KMS-11 (cell line): ENCODE data around the gene TXNDC8.

ENCODE experiments used
- H2AFZ ChIP-seq: fragments of 200-600 bp; sonication (generic); 2 replicates; pipeline ENCODE4 v1.6.1; 2016; ENCODE audit warnings: antibody characterized with exemption, mixed run types, low read depth
- H3K27ac ChIP-seq: fragments of 200-600 bp; sonication (generic); 2 replicates; pipeline ENCODE4 v1.6.1; 2016; ENCODE audit warnings: mild to moderate bottlenecking, mixed run types
- H3K27me3 ChIP-seq: fragments of 200-600 bp; sonication (generic); 2 replicates; pipeline ENCODE4 v1.6.1; 2017; ENCODE audit warnings: mild to moderate bottlenecking, low read depth, mixed run types, moderate library complexity; ENCODE audit not compliant: insufficient read depth
- H3K36me3 ChIP-seq: fragments of 200-600 bp; sonication (generic); 2 replicates; pipeline ENCODE4 v1.6.1; 2017; ENCODE audit warnings: mild to moderate bottlenecking, mixed run types; ENCODE audit not compliant: insufficient read depth
- H3K4me1 ChIP-seq: fragments of 200-600 bp; sonication (generic); 2 replicates; pipeline ENCODE4 v1.6.1; 2016; ENCODE audit warnings: mild to moderate bottlenecking, low read depth, mixed run types; ENCODE audit not compliant: poor library complexity, severe bottlenecking
- H3K4me2 ChIP-seq: fragments of 200-600 bp; sonication (generic); 2 replicates; pipeline ENCODE4 v1.7.0; 2016; ENCODE audit warnings: mild to moderate bottlenecking, mixed run types
- H3K4me3 ChIP-seq: fragments of 200-600 bp; sonication (generic); IDR thresholded peaks from 2 replicates; pipeline ENCODE4 v1.6.1; 2017; ENCODE audit warnings: low read depth, low read length, mixed read lengths; ENCODE audit not compliant: insufficient read depth
- H3K79me2 ChIP-seq: fragments of 200-600 bp; sonication (generic); 2 replicates; pipeline ENCODE4 v1.6.1; 2016; ENCODE audit warnings: low read depth, mixed run types; ENCODE audit not compliant: insufficient read depth
- H3K9ac ChIP-seq: fragments of 200-600 bp; sonication (generic); 2 replicates; pipeline ENCODE4 v1.6.1; 2016; ENCODE audit warnings: mild to moderate bottlenecking, mixed run types
- H4K20me1 ChIP-seq: fragments of 200-600 bp; sonication (generic); 2 replicates; pipeline ENCODE4 v1.6.1; 2016; ENCODE audit warnings: mild to moderate bottlenecking, mixed run types; ENCODE audit not compliant: insufficient read depth
- TF ChIP-seq, protein P1 (sequence below): fragments of 200-600 bp; sonication (generic); conservative IDR thresholded peaks from 2 replicates; pipeline ENCODE4 v1.6.1; 2017; ENCODE audit warnings: low read depth, mild to moderate bottlenecking, antibody characterized with exemption, low read length, moderate library complexity, mixed read lengths

TXNDC8 gene

DNA sequence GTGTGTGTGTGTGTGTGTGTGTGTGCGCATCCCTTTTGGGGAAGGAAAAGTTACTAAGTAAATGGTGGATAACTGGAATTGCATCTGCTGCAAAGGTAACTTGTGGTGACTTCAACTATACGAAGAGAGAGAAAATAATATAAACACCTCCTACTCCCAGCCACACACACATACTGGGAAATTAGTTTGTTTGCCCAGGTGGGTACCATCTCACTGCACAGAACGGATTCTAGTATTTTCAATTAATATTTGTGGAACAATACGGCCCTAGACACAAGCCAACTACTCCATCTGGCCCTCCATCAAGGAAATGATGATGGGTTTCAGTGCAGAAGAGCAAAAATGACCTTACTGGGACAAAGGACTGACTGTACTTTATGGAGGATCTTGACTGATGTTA is 49.2 kb downstream of the TXNDC8 start:
- Histone ChIP-seq H3K27me3 (no peaks in the 10 kb centered on the region), H3K27ac (no peak overlapping the region), H4K20me1 (no peaks in the 10 kb centered on the region), H3K4me3 (no peak overlapping the region), H3K9ac (no peak overlapping the region), H3K79me2 (no peaks in the 10 kb centered on the region), H2AFZ (no peak overlapping the region), H3K36me3 (no peaks in the 10 kb centered on the region), H3K4me1 (no peaks in the 10 kb centered on the region), H3K4me2 (no peak overlapping the region)
- TF ChIP-seq, protein P1, sequence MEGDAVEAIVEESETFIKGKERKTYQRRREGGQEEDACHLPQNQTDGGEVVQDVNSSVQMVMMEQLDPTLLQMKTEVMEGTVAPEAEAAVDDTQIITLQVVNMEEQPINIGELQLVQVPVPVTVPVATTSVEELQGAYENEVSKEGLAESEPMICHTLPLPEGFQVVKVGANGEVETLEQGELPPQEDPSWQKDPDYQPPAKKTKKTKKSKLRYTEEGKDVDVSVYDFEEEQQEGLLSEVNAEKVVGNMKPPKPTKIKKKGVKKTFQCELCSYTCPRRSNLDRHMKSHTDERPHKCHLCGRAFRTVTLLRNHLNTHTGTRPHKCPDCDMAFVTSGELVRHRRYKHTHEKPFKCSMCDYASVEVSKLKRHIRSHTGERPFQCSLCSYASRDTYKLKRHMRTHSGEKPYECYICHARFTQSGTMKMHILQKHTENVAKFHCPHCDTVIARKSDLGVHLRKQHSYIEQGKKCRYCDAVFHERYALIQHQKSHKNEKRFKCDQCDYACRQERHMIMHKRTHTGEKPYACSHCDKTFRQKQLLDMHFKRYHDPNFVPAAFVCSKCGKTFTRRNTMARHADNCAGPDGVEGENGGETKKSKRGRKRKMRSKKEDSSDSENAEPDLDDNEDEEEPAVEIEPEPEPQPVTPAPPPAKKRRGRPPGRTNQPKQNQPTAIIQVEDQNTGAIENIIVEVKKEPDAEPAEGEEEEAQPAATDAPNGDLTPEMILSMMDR = no peak

DNA sequence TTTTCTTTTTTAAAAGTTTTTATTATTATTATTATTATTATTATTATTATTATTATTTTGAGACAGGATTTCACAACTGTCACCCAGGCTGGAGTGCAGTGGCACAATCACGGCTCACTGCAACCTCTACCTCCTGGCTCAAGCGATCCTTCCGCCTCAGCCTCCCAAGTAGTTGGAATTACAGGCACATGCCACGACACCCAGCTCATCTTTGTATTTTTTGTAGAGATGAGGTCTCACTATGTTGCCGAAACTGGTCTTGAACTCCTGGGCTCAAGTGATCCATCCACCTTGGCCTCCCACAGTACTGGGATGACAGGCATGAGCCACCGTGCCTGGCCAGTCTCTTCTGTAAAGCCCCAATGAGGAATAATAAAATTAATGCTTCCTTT is 50.4 kb downstream of the TXNDC8 start:
- H3K27ac ChIP-seq = no peak overlapping the region
- H3K4me1 ChIP-seq = no peaks in the 10 kb centered on the region
- TF ChIP-seq, protein P1 = no peak

DNA sequence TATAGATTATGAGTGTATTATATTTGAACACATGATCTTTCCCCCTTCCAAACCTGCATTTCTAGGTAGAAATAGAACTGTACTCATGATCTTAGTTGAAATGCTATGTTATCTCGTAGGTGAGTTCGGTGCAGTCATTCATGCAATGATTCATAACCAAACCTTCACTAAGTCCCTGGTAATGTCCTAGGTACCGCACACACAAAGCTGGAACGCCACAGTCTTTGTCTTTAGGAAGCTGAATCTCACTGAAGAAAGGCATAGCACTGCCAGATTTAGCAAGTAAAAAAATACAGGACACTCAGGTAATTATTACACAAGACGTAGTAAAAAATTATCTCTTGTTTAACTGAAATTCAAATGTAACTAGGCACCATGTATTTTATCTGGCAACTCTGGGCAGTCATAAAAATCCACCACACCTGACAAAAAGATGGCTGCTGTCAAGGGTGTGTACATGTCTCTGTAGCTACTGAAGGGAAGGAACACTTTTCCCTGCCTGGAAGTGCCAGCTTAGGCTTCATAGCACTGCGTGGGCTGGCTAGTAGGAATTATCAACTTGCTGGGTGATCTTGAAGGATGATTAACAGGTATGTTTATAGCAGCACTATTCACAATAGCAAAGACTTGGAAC is 53.3 kb downstream of the TXNDC8 start:
- Histone ChIP-seq H3K27ac (no peak overlapping the region), H3K4me1 (no peaks in the 10 kb centered on the region), H3K4me2 (no peak overlapping the region), H3K4me3 (no peak overlapping the region), H2AFZ (no peak overlapping the region), H4K20me1 (no peaks in the 10 kb centered on the region), H3K9ac (no peak overlapping the region), H3K79me2 (no peaks in the 10 kb centered on the region), H3K27me3 (no peaks in the 10 kb centered on the region), H3K36me3 (no peaks in the 10 kb centered on the region)
- TF ChIP-seq, protein P1 = no peak

More for the DNA sequence above, 50.4 kb downstream of the TXNDC8 start:
- H4K20me1 ChIP-seq = no peaks in the 10 kb centered on the region
- H3K79me2 ChIP-seq = no peaks in the 10 kb centered on the region
- no peaks in the 10 kb centered on the region for H3K27me3 ChIP-seq
- no peak overlapping the region for H3K9ac ChIP-seq
- no peaks in the 10 kb centered on the region for H3K36me3 ChIP-seq
- H3K4me2 ChIP-seq = no peak overlapping the region
- no peak overlapping the region for H3K4me3 ChIP-seq
- no peak overlapping the region for H2AFZ ChIP-seq

DNA sequence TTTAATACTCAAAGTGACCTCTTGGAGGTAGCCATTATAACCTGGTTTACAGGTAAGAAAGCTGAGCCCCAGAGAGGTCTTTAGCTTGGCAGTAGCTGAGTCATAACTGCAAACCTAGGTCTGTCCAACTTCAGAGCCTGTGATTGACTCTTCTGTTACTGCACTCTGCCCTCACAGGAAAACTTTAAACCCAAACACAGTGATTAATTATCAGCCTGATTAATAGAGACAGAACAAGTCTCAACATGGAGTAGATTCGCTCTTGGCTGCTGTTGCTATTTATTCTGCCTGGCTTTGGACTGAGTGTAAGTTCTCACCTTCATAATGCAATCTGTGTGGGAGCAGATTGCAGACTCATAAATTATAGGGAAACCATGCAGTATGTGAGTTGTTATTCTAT is 53.9 kb downstream of the TXNDC8 start:
- H3K4me3 ChIP-seq = no peak overlapping the region
- no peak overlapping the region for H3K4me2 ChIP-seq
- H3K27ac ChIP-seq = no peak overlapping the region
- H3K27me3 ChIP-seq = no peaks in the 10 kb centered on the region
- H3K4me1 ChIP-seq = no peaks in the 10 kb centered on the region
- TF ChIP-seq, protein P1 = no peak
- no peak overlapping the region for H3K9ac ChIP-seq
- no peaks in the 10 kb centered on the region for H3K79me2 ChIP-seq
- H4K20me1 ChIP-seq = no peaks in the 10 kb centered on the region
- no peak overlapping the region for H2AFZ ChIP-seq
- H3K36me3 ChIP-seq = no peaks in the 10 kb centered on the region
